Measurements from ENCODE around the gene TOP3A.

TOP3A gene

DNA sequence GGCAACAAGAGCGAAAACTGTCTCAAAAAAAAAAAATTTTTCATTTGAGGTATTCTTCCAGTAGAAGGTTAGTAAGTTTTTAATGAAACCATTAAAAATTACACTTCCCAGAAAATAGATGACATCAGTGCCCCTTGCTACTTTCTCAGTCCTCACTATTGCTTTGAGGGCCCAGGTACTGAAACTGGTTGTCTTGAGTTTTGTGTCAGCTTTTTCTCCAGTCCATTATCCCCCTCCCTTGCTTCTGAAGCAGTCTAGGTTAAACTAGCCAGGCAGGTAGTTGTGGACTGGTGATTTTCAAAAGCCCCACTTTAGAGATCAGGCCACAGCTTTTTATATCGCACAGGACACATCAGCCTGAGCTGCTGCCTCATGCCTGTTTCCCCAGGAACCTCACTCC, 11.2 kb upstream of the TOP3A start:
- Histone ChIP-seq H3K9me3 (ENCODE audit: control insufficient read depth, low read length) (no peaks in the 10 kb centered on the region), H3K27ac (no peak overlapping the region), H3K79me2 (peaks cover 22% of the 10 kb centered on the region), H3K9ac (no peak overlapping the region), H3K4me1 (peaks cover 6% of the 10 kb centered on the region), H3K36me3 (ENCODE audit: control insufficient read depth, insufficient read depth, low read length) (no peaks in the 10 kb centered on the region), H3K27me3 (ENCODE audit: control insufficient read depth, insufficient read depth, low read length) (no peaks in the 10 kb centered on the region), H3K4me3 (ENCODE audit: low read depth, low read length) (no peak overlapping the region), H3K4me2 (ENCODE audit: low read length) (no peak overlapping the region), H2AFZ (no peak overlapping the region)
- TF ChIP-seq, protein P1, sequence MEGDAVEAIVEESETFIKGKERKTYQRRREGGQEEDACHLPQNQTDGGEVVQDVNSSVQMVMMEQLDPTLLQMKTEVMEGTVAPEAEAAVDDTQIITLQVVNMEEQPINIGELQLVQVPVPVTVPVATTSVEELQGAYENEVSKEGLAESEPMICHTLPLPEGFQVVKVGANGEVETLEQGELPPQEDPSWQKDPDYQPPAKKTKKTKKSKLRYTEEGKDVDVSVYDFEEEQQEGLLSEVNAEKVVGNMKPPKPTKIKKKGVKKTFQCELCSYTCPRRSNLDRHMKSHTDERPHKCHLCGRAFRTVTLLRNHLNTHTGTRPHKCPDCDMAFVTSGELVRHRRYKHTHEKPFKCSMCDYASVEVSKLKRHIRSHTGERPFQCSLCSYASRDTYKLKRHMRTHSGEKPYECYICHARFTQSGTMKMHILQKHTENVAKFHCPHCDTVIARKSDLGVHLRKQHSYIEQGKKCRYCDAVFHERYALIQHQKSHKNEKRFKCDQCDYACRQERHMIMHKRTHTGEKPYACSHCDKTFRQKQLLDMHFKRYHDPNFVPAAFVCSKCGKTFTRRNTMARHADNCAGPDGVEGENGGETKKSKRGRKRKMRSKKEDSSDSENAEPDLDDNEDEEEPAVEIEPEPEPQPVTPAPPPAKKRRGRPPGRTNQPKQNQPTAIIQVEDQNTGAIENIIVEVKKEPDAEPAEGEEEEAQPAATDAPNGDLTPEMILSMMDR (IDR thresholded peaks at IDR 0.05): no peak

DNA sequence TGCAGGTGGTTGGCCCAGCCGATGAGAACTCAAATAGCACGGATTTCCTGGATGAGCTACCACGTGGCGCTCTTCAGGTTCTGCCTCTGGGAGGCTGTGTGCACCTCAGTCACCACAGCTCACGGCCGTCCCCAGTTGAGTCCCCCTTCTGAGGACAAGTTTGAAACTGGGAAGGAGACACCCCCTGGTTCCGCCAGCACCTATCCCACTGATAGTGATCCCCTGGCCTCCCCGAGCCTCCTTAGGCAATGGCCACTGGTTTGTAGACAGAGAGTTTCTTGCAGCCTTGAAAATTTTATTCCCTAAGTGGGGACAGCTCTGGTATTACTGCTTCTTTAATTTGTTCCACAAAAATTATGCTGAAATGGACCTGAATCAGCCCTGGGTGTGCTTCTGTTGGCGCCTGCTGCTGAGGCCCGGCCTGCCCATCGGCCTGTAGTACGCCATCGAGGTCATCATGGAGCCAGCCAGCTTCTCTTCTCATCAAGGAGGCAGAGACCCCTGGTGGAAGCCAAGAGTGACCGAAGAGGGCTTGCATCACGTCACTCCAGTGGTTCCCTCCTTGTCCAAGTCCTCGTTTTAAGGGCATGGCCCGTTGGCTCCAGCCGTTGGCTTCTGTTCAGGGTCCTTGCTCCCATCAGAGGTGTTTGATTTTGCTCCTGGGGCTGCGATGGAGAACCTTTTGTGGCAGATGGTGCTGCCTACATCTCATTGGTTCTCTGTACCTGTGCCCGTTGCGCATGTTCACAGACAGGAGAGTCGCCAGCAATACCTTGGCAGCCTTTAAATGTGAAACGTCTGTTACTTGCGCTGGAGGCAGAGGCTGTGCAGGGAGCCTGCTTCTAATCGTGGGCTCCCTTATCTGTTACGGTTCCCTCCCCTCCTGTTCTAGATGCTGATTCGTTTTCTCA, 9.6 kb upstream of the TOP3A start:
- H3K4me3 ChIP-seq (ENCODE audit: low read depth, low read length): no peak overlapping the region
- peaks cover 35% of the 10 kb centered on the region for H3K79me2 ChIP-seq
- no peak overlapping the region for H3K27ac ChIP-seq
- no peaks in the 10 kb centered on the region for H3K36me3 ChIP-seq (ENCODE audit: control insufficient read depth, insufficient read depth, low read length)
- H3K4me1 ChIP-seq: peaks cover 6% of the 10 kb centered on the region
- TF ChIP-seq, protein P1 (IDR thresholded peaks at IDR 0.05): no peak
- no peak overlapping the region for H3K9ac ChIP-seq
- no peaks in the 10 kb centered on the region for H3K27me3 ChIP-seq (ENCODE audit: control insufficient read depth, insufficient read depth, low read length)
- H3K9me3 ChIP-seq (ENCODE audit: control insufficient read depth, low read length): no peaks in the 10 kb centered on the region
- no peak overlapping the region for H3K4me2 ChIP-seq (ENCODE audit: low read length)
- no peak overlapping the region for H2AFZ ChIP-seq

DNA sequence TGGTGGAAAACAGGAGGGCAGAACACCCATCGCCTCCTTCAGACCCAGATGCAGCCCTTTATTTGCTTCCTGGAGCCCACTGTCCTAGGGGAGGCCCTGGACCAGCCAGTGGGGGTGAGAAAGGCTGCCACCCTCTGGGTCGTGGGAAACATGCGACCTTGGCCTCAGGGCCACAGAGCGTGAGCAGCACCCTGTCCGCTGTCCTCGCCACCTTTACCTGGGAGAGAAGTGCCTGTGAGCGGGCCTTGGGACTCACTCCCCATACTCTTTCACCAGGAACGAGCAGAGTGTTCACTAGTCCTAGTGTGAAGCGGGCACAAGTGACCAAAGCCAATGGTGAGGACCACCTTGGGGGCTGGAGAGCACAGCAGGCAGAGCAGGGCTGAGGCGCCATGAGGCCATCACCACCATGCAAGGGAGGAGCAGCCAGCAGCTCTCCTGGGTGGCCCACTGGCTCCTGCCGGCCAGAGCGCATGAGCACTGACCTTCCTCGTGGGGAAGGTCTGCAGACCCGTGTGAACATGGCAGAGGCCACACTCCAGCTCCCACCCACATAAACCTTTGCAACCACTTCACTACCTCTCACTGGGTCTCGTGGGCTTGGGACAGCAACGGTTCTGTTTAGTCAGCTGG, 8.8 kb upstream of the TOP3A start:
- Histone ChIP-seq H3K9ac (no peak overlapping the region), H3K4me3 (ENCODE audit: low read depth, low read length) (no peak overlapping the region), H3K4me2 (ENCODE audit: low read length) (no peak overlapping the region), H3K4me1 (peaks cover 8% of the 10 kb centered on the region), H3K9me3 (ENCODE audit: control insufficient read depth, low read length) (no peaks in the 10 kb centered on the region), H3K27ac (no peak overlapping the region), H2AFZ (no peak overlapping the region), H3K27me3 (ENCODE audit: control insufficient read depth, insufficient read depth, low read length) (no peaks in the 10 kb centered on the region), H3K36me3 (ENCODE audit: control insufficient read depth, insufficient read depth, low read length) (no peaks in the 10 kb centered on the region), H3K79me2 (peaks cover 42% of the 10 kb centered on the region)
- TF ChIP-seq, protein P1 (IDR thresholded peaks at IDR 0.05): no peak

DNA sequence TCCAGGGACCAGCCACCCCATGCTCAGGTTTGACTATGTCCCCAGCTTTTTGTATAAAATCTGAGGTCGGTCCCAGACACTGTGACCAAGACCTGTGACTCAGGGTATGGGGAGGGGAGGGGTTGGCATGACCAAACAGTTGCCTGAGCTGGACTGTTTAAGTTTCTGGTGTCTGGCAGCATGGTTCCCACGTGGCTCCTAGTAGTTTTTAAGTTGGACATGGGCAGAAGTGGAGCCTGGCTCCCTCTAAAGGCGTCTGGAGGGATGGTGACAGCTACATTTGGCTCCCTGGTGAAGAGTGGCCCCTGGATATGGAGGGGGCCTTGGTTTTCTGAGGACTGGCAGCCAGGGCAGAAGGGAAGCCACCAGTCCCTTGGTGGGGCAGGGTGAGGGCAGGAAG, 8.2 kb upstream of the TOP3A start:
- no peak overlapping the region for H3K9ac ChIP-seq
- H3K36me3 ChIP-seq (ENCODE audit: control insufficient read depth, insufficient read depth, low read length): no peaks in the 10 kb centered on the region
- no peak overlapping the region for H3K4me2 ChIP-seq (ENCODE audit: low read length)
- peaks cover 9% of the 10 kb centered on the region for H3K4me1 ChIP-seq
- H3K27ac ChIP-seq: no peak overlapping the region
- no peak overlapping the region for H3K4me3 ChIP-seq (ENCODE audit: low read depth, low read length)
- H2AFZ ChIP-seq: no peak overlapping the region
- H3K27me3 ChIP-seq (ENCODE audit: control insufficient read depth, insufficient read depth, low read length): no peaks in the 10 kb centered on the region
- peaks cover 46% of the 10 kb centered on the region for H3K79me2 ChIP-seq
- TF ChIP-seq, protein P1 (IDR thresholded peaks at IDR 0.05): no peak
- H3K9me3 ChIP-seq (ENCODE audit: control insufficient read depth, low read length): no peaks in the 10 kb centered on the region

Measured in parathyroid adenoma (tissue), 2 donors.